AG09309 (cell line): ENCODE results near the gene ZDHHC8.
A peak's percentile ranks its signal among the peaks of the same experiment; 100 is the strongest.

Experiments
- DNase-seq: peaks from one replicate; pipeline ENCODE4 v3.0.0-alpha.2; 2010; ENCODE audit warnings: low read depth
- H3K4me3 ChIP-seq: 2 replicates; pipeline ENCODE4 v1.5.1; 2011; ENCODE audit warnings: mild to moderate bottlenecking, low read depth, low read length, moderate library complexity; ENCODE audit not compliant: control insufficient read depth
- TF ChIP-seq, protein P1 (sequence below): IDR thresholded peaks from 2 replicates; pipeline ENCODE4 v1.5.1; 2011; ENCODE audit warnings: mild to moderate bottlenecking, low read depth, low read length, inconsistent platforms; ENCODE audit not compliant: insufficient read depth, control insufficient read depth; ENCODE audit errors: missing control alignments

Gene ZDHHC8

DNA sequence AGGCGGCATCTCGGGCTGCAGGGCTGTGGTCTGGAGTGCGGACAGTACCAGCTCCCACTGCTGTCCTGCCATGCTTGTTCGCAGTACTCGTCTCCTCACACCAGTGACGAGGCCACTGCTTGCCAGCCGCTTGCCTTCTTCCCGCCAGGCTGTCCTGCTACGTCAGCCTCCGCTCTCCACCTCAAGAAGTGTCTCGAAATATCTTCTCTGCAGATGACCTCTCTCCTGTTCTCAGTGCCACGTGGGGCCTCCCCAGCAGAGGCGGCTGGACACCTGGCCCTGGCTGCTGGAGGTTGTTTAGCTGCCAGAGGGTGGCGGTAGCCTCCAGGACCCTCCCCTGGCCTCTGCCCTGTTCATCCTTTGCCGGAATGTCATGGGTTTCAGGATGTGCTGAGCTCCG lies 22.3 kb downstream of the ZDHHC8 start:
- TF ChIP-seq, protein P1, sequence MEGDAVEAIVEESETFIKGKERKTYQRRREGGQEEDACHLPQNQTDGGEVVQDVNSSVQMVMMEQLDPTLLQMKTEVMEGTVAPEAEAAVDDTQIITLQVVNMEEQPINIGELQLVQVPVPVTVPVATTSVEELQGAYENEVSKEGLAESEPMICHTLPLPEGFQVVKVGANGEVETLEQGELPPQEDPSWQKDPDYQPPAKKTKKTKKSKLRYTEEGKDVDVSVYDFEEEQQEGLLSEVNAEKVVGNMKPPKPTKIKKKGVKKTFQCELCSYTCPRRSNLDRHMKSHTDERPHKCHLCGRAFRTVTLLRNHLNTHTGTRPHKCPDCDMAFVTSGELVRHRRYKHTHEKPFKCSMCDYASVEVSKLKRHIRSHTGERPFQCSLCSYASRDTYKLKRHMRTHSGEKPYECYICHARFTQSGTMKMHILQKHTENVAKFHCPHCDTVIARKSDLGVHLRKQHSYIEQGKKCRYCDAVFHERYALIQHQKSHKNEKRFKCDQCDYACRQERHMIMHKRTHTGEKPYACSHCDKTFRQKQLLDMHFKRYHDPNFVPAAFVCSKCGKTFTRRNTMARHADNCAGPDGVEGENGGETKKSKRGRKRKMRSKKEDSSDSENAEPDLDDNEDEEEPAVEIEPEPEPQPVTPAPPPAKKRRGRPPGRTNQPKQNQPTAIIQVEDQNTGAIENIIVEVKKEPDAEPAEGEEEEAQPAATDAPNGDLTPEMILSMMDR, result no peak
- no peak for DNase-seq
- H3K4me3 ChIP-seq, result no peak overlapping the region

DNA sequence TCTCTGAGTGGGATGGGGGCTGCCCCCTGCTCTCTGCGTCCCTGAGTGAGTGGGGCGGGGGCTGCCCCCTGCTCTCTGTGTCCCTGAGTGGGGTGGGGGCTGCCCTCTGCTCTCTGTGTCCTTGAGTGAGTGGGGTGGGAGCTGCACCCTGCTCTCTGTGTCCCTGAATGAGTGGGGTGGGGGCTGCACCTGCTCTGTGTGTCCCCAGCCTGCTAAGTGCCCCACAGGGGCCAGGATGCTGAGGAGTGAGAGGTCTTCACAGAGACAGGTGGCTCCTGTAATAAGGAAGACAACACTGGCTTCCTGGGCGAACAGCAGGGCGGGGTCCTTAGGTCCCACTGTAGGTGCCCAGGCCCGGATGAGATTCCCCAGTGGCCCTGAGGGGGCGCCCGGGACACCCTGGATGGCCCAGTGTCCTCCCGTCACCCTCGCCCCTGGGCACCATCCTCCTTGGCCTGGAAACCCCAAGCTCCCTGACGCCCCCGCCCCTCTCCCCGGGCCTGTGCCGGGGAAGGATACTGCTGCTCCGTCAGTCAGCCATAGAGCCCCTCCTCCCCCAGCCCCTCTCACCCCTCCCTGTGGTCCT lies 23.1 kb downstream of the ZDHHC8 start:
- TF ChIP-seq, protein P1, result no peak
- H3K4me3 ChIP-seq, result peak overlapping the region; percentile 23
- no peak for DNase-seq

DNA sequence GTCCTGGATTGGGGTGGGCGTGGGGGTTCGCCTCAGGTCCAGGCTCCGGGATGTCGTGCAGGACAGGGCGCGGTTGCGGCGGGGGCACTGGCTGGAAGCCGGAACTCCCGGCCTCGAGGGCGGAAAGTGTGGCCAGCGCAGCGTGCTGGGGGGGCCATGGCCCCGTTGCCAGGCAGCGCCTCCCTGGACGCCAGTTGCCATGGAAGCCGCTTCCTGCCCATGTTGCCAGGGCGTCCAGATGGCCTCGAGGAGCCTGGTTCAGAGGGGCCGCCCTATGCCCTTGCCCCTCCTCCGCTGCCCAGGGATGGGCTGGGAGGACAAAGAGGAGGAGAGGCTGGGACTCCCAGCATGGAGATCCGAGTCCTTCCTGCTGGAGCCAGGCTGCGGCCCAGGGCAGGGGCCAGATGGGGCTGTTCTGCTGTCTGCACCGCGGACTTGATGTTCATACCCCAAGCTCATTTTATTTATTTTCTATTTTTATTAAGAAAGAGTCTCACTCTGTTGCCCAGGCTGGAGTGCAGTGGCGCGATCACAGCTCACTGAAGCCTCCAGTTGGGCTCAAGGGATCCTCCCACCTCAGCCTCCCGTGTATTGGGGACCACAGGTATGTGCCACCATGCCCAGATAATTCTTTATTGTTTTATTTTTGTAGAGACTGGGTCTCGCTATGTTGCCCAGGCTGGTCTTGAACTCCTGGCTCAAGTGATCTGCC lies 23.9 kb downstream of the ZDHHC8 start:
- DNase-seq, result no peak
- TF ChIP-seq, protein P1, result no peak
- H3K4me3 ChIP-seq, result peak overlapping the region; percentile 23

DNA sequence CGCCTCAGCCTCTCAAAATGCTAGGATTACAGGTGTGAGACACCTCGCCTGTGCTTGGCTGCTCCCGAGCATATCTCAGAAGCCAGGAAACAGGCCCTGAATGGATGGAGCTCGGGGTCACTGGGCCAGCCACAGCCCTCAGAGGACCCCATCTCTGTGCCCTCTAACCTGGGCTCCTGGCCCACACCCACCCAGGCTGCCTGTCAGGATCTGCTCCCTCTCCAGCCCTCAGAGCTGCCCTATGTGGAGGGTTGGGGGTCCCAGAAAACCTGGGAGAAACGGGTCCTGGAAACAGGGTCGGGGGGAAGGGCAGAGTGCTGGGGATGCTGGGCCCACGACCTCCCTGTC lies 24.4 kb downstream of the ZDHHC8 start:
- TF ChIP-seq, protein P1, result no peak
- no peak for DNase-seq
- H3K4me3 ChIP-seq, result no peak overlapping the region

DNA sequence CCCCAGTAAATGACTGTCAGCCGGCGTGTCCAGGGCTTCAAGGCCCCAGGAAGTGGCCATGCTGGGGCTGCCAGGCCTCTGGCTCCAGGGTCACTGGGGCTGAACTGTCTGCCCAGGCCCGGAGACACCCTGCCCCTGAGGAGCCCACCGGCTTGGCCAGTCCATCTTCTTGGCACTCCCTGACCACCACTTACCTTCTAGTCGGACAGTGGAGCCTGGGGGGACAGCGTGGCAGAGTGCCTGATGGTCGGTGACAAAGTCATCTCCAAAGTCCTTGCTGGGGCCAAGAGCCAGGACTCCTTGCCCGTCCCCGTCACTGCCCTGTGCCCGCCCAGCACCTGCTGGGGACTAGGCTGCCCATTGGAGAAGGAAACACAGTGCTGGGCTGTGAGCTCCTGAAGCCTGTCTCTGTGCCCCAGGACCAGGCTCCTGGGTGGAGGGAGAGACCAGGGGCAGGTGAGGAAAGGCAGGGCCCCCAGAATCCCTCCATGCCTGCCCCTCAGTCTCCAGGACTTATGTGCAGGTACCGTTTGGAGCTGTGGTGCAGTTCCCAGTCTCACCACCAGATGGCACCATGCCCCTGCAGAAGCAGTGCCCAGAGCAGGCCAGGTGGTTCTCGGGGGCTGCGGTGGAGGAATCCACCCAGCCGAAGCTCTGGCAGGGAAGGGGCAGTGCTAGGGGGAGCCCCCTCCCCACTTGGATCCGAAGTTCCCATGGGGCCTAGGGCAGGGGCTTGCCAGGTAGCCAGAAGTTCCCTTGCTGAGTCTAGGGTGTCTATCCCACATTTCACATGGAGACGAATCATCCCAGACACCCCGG lies 25.2 kb downstream of the ZDHHC8 start:
- H3K4me3 ChIP-seq, result no peak overlapping the region
- DNase-seq, result peak; percentile 23
- TF ChIP-seq, protein P1, result peak; percentile 97

DNA sequence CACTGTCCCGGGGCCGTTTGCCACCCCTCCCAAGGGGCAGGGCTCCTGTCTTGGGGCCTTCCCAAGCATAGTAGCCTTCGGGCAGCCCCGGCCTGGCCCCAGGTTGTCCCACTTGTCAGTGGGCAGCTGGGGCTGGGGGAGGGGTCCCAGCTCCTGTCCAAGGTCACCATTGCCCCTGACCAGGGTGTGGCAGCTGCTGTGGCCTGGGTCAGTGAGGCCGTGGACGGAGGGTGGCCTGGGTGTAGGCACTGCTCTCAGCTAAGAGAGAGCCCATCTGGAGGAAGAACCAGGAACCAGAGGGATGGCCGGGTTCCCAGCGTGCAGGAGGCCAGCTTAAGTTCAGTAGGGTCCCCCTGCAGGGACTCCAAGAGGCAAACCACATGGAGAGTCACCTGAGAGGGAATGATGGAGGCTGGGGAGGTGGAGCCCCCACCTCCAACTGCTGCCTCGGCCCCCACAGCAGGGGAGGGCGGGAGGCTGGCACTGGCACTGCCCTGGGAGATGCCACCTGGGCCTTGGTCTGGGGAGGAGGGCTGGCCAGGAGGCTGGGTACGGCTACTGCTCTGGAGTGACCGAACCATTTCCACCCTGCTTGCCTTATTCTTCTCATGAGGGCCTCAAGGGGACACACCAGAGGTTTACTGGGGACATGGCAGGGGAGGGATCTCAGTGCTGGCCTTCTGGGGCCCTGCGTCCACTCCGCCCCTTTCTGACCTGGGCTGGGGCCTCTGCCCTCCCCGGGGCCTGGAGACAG lies 26.0 kb downstream of the ZDHHC8 start:
- H3K4me3 ChIP-seq, result no peak overlapping the region
- DNase-seq, result no peak
- TF ChIP-seq, protein P1, result no peak
